HepG2 (cell line): ENCODE results near the gene SLC26A4. TPM values are rescaled to one million over a fixed set of nuclear protein-coding genes. Genes with fewer than 3 reads are reported as not detected.
A peak's percentile ranks its signal among the peaks of the same experiment; 100 is the strongest.

Experiments used
- ATAC-seq: fragments of 200-7000 bp; cut with Tn5 transposase; 3 replicates; pipeline ENCODE4 v1.9.1; 2020; ENCODE audit warnings: mild to moderate bottlenecking, moderate library complexity
- BruUV-seq: library from RNA; stranded (reverse); fragments of 400-500 nt; replicated peaks from 2 replicates; lab custom pipeline; 2021; lab: Mats Ljungman, UMichigan
- CTCF ChIA-PET: fragments of 300-600 bp; formaldehyde crosslinking; extraction: SDS; loops from one replicate; lab custom pipeline; 2021; ENCODE audit warnings: low total read pairs, inconsistent platforms, low intra/inter-chr PET ratio; lab: Yijun Ruan, JAX
- POLR2A ChIA-PET: fragments of 350-600 bp; sonication (Branson Sonifier 250); formaldehyde crosslinking; loops from one replicate; lab custom pipeline; 2020; ENCODE audit warnings: antibody characterized with exemption, inconsistent platforms; lab: Yijun Ruan, JAX
- DNase-seq: peaks from one replicate; pipeline ENCODE4 v3.0.0-alpha.2; 2015; ENCODE audit warnings: low spot score
- FAIRE-seq: peaks from 3 replicates; lab custom pipeline; 2011; peaks lifted over from hg19 to GRCh38; lab: Jason Lieb, UNC
- H2AFZ ChIP-seq: one replicate; pipeline ENCODE4 v1.6.1; 2011; ENCODE audit warnings: low read length, inconsistent platforms
- H3K27ac ChIP-seq: fragments of 300-600 bp; 3 replicates; pipeline ENCODE4 v1.8.0; 2011; ENCODE audit warnings: mixed run types, mild to moderate bottlenecking, mixed read lengths, low read length, inconsistent platforms; ENCODE audit not compliant: insufficient read depth; ENCODE audit errors: extremely low read length
- H3K27me3 ChIP-seq, 2 experiments: fragments of 200-600 bp in 1 of 2; 2 replicates in 1 of 2; 3 replicates in 1 of 2; pipeline versions ENCODE4 v1.6.0 to v1.8.0; 2011; ENCODE audit warnings: low read length in 2 of 2, mild to moderate bottlenecking in 2 of 2, moderate library complexity in 2 of 2, inconsistent platforms in 1 of 2; ENCODE audit not compliant: insufficient read depth in 2 of 2, control insufficient read depth in 1 of 2
- H3K36me3 ChIP-seq, 2 experiments: fragments of 200-600 bp in 1 of 2; replicated peaks in 1 of 2; 2 replicates in 1 of 2; 3 replicates in 1 of 2; pipeline versions ENCODE4 v1.5.1 to v1.8.0; 2011; ENCODE audit warnings: low read length in 2 of 2, inconsistent platforms in 1 of 2; ENCODE audit not compliant: insufficient read depth in 2 of 2, control insufficient read depth in 1 of 2
- H3K4me1 ChIP-seq: 2 replicates; pipeline ENCODE4 v1.5.1; 2012; ENCODE audit warnings: low read length, inconsistent platforms; ENCODE audit not compliant: insufficient read depth
- H3K4me2 ChIP-seq: 2 replicates; pipeline ENCODE4 v1.6.0; 2011; ENCODE audit warnings: low read depth, low read length, inconsistent platforms
- H3K4me3 ChIP-seq, 3 experiments: fragments of 200-600 bp in 1 of 3; sonication (generic), shearing (Covaris generic) in 1 of 3; replicated peaks in 1 of 3; 2 replicates each; pipeline ENCODE4 v1.5.1; 2011 to 2016; ENCODE audit warnings: low read length in 3 of 3, inconsistent platforms in 2 of 3, low read depth in 2 of 3, mild to moderate bottlenecking in 2 of 3, control low read depth in 1 of 3, mixed read lengths in 1 of 3; ENCODE audit not compliant: insufficient read depth in 1 of 3
- H3K79me2 ChIP-seq: one replicate; pipeline ENCODE4 v1.6.1; 2011; ENCODE audit warnings: low read length, inconsistent platforms; ENCODE audit not compliant: insufficient read depth
- H3K9ac ChIP-seq: 2 replicates; pipeline ENCODE4 v1.6.0; 2011; ENCODE audit warnings: mild to moderate bottlenecking, low read depth, low read length, inconsistent platforms; ENCODE audit not compliant: insufficient read depth
- H3K9me3 ChIP-seq: 2 replicates; pipeline ENCODE4 v1.5.1; 2012; ENCODE audit warnings: mild to moderate bottlenecking, low read length
- H4K20me1 ChIP-seq: 2 replicates; pipeline ENCODE4 v1.6.0; 2011; ENCODE audit warnings: inconsistent platforms, mild to moderate bottlenecking, low read length, moderate library complexity; ENCODE audit not compliant: insufficient read depth
- ATF7 ChIP-seq, 2 experiments: fragments of 450-650 bp in 1 of 2; sonication (generic) in 1 of 2; formaldehyde crosslinking in 1 of 2; IDR thresholded peaks; 2 replicates each; pipeline versions ENCODE4 v1.4.0 to v1.6.1; 2016 to 2020; ENCODE audit warnings: antibody characterized with exemption in 1 of 2, mild to moderate bottlenecking in 1 of 2, missing genetic modification reagents in 1 of 2
- ATM ChIP-seq: fragments of 450-650 bp; IDR thresholded peaks from 2 replicates; pipeline ENCODE4 v1.7.1; 2017; ENCODE audit warnings: mild to moderate bottlenecking, borderline replicate concordance
- CREB1 ChIP-seq, 2 experiments: fragments of 450-650 bp in 1 of 2; IDR thresholded peaks; 2 replicates each; pipeline ENCODE4 v1.6.1; 2016 to 2017; ENCODE audit warnings: control low read depth in 1 of 2, mild to moderate bottlenecking in 1 of 2, missing compliant biosample characterization in 1 of 2, missing genetic modification characterization in 1 of 2
- GATAD2A ChIP-seq: IDR thresholded peaks from 2 replicates; pipeline ENCODE4 v1.6.1; 2016
- MAFG ChIP-seq: sonication (generic); formaldehyde crosslinking; IDR thresholded peaks from 2 replicates; pipeline ENCODE4 v1.5.1; 2020; ENCODE audit warnings: mild to moderate bottlenecking, missing genetic modification reagents
- NCOA5 ChIP-seq: sonication (generic); formaldehyde crosslinking; IDR thresholded peaks from 2 replicates; pipeline ENCODE4 v1.4.0; 2020; ENCODE audit warnings: missing genetic modification reagents
- RFXANK ChIP-seq: IDR thresholded peaks from 2 replicates; pipeline ENCODE4 v1.6.1; 2016
- ZBTB42 ChIP-seq: sonication (generic); formaldehyde crosslinking; IDR thresholded peaks from 2 replicates; pipeline ENCODE4 v1.5.0; 2020; ENCODE audit warnings: mild to moderate bottlenecking, missing genetic modification reagents
- ZNF615 ChIP-seq: sonication (generic); formaldehyde crosslinking; IDR thresholded peaks from 2 replicates; pipeline ENCODE4 v1.5.0; 2020; ENCODE audit warnings: mild to moderate bottlenecking, missing genetic modification reagents, borderline replicate concordance
- ZNF687 ChIP-seq: sonication (generic); formaldehyde crosslinking; IDR thresholded peaks from 2 replicates; pipeline ENCODE4 v1.5.1; 2020; ENCODE audit warnings: mild to moderate bottlenecking, missing genetic modification reagents, moderate library complexity
- WGBS: methylation state at CpG from one replicate; pipeline ENCODE4 v1.1.6; 2017; ENCODE audit warnings: low lambda C conversion rate; 5-methylcytosine and 5-hydroxymethylcytosine counted together
- in situ Hi-C: cut with HindIII; loops from 2 replicates; pipeline ENCODE4 v1.10.0; 2017; ENCODE audit warnings: low pct_unique_long_range_greater_than_20kb; ENCODE audit not compliant: extremely low pct_ligation_motif_present
- intact Hi-C: fragments of 100-400 bp; cut with micrococcal nuclease; formaldehyde crosslinking; loops from one replicate; pipeline ENCODE4 v1.10.0; 2022; ENCODE audit not compliant: unreplicated experiment
- polyA plus RNA-seq, 8 experiments: library from polyadenylated mRNA; depleted of rRNA in 3 of 8; stranded (reverse) in 7 of 8; unstranded in 1 of 8; fragments of >200 nt; fragmentation: Illumina TruSeq in 4 of 8; extraction: Trizol in 4 of 8; gene quantifications; 2 replicates each; pipeline versions ENCODE4 v1.2.1 to v1.2.3, GENCODE V29; 2011 to 2016; ENCODE audit warnings: low read depth in 4 of 8, missing spikeins in 1 of 8, mixed read lengths in 1 of 8; ENCODE audit not compliant: insufficient read depth in 1 of 8
- total RNA-seq, 5 experiments: library from RNA; depleted of rRNA; stranded (reverse); fragments of >200 nt; fragmentation: Illumina TruSeq; extraction: Trizol; gene quantifications; 2 replicates each; pipeline ENCODE4 v1.2.3, GENCODE V29; 2016; ENCODE audit warnings: low read depth in 1 of 5
- TF ChIP-seq, protein P1 (sequence below): IDR thresholded peaks from 2 replicates; pipeline ENCODE4 v1.6.1; 2016; ENCODE audit warnings: low read depth, missing genetic modification reagents, missing compliant biosample characterization
- TF ChIP-seq, protein P2 (sequence below): sonication (generic); formaldehyde crosslinking; IDR thresholded peaks from 2 replicates; pipeline ENCODE4 v1.9.0; 2021; ENCODE audit warnings: missing genetic modification reagents, mild to moderate bottlenecking, borderline replicate concordance

Gene SLC26A4
- total and polyA plus RNA-seq, 2 of the 13 experiments (the other 11 are each of a cell fraction or from before 2014, with no cell fraction given) = 0.08 to 0.11 TPM

DNA sequence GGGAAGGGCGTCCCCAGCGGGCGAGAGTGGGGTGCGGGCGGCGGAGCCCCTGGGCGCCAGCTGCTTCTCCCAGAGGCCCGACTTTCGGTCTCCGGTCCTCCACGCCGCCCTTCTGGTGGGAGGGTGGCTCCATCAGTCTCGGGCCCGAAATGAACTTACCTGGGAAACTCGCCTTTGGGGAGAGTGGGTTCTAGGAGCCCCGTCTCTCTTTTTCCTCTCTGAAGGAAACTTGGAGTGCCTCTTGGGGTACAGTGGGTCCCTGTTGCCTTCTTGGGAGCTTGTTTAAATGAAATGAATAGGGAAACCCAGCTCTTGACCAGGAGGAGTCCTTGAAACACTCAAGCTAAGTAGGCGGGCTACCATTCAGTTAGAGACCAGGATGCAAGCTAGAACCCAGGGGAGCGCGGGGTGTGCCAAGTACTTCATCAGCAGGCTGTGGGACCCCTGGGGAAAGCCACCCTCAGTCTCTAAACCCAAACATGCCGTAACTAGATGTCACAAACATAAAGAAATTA lies 1.3 kb downstream of the SLC26A4 start (continued):
- TF ChIP-seq ZNF687 (CRISPR knock-in tag) (peak; percentile 9; the same call in 1 of the 2 replicates), GATAD2A (CRISPR knock-in tag) (no peak)

DNA sequence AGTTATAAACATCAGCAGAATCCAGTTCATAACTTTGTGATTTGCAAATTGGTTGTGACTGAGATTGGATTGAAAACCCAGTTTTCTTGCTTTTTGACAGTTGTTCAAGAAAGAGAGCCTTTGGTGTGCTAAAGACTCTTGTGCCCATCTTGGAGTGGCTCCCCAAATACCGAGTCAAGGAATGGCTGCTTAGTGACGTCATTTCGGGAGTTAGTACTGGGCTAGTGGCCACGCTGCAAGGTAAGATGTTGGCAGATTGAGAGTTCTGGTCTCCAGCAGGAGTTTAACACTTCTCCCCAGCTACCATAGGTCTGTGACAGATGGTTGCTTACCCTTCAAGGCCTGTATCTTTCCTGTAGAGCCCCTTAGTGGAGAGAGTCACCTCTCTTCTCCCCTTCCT lies 2.6 kb downstream of the SLC26A4 start:
- Histone ChIP-seq H3K4me1 (peaks cover 17% of the 10 kb centered on the region), H3K36me3 (no peaks in the 10 kb centered on the region), H3K4me2 (no peak overlapping the region), H3K9me3 (no peaks in the 10 kb centered on the region), H3K27ac (no peak overlapping the region), H3K4me3 (no peak overlapping the region), H2AFZ (no peak overlapping the region), H3K9ac (no peak overlapping the region), H3K79me2 (no peaks in the 10 kb centered on the region), H4K20me1 (no peaks in the 10 kb centered on the region; the same call in 1 of the 2 replicates), H3K27me3 (peaks cover 9 to 38% of the 10 kb centered on the region in 2 experiments)
- POLR2A ChIA-PET = no interaction called here
- no TSS peak for BruUV-seq
- DNase-seq (no peak), ATAC-seq (no peak), FAIRE-seq (no peak)
- CTCF ChIA-PET = no interaction called here
- intact Hi-C loops = no loop called here
- in situ Hi-C loops = no loop called here
- 12% methylated on average over 4 of the region's 4 CpGs for WGBS
- TF ChIP-seq ATM (no peak), ZBTB42 (CRISPR knock-in tag) (no peak), MAFG (no peak), ZNF615 (CRISPR knock-in tag) (no peak), ATF7 (IDR thresholded peaks at IDR 0.05) (peak; percentile 95), ATF7 (CRISPR knock-in tag; IDR thresholded peaks at IDR 0.05) (no peak), NCOA5 (CRISPR knock-in tag) (no peak), CREB1 (IDR thresholded peaks at IDR 0.05) (peak; percentile 94), CREB1 (CRISPR knock-in tag; IDR thresholded peaks at IDR 0.05) (no peak), RFXANK (CRISPR knock-in tag) (no peak)
- TF ChIP-seq, protein P1, sequence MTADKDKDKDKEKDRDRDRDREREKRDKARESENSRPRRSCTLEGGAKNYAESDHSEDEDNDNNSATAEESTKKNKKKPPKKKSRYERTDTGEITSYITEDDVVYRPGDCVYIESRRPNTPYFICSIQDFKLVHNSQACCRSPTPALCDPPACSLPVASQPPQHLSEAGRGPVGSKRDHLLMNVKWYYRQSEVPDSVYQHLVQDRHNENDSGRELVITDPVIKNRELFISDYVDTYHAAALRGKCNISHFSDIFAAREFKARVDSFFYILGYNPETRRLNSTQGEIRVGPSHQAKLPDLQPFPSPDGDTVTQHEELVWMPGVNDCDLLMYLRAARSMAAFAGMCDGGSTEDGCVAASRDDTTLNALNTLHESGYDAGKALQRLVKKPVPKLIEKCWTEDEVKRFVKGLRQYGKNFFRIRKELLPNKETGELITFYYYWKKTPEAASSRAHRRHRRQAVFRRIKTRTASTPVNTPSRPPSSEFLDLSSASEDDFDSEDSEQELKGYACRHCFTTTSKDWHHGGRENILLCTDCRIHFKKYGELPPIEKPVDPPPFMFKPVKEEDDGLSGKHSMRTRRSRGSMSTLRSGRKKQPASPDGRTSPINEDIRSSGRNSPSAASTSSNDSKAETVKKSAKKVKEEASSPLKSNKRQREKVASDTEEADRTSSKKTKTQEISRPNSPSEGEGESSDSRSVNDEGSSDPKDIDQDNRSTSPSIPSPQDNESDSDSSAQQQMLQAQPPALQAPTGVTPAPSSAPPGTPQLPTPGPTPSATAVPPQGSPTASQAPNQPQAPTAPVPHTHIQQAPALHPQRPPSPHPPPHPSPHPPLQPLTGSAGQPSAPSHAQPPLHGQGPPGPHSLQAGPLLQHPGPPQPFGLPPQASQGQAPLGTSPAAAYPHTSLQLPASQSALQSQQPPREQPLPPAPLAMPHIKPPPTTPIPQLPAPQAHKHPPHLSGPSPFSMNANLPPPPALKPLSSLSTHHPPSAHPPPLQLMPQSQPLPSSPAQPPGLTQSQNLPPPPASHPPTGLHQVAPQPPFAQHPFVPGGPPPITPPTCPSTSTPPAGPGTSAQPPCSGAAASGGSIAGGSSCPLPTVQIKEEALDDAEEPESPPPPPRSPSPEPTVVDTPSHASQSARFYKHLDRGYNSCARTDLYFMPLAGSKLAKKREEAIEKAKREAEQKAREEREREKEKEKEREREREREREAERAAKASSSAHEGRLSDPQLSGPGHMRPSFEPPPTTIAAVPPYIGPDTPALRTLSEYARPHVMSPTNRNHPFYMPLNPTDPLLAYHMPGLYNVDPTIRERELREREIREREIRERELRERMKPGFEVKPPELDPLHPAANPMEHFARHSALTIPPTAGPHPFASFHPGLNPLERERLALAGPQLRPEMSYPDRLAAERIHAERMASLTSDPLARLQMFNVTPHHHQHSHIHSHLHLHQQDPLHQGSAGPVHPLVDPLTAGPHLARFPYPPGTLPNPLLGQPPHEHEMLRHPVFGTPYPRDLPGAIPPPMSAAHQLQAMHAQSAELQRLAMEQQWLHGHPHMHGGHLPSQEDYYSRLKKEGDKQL (CRISPR knock-in tag) = no peak
- TF ChIP-seq, protein P2, sequence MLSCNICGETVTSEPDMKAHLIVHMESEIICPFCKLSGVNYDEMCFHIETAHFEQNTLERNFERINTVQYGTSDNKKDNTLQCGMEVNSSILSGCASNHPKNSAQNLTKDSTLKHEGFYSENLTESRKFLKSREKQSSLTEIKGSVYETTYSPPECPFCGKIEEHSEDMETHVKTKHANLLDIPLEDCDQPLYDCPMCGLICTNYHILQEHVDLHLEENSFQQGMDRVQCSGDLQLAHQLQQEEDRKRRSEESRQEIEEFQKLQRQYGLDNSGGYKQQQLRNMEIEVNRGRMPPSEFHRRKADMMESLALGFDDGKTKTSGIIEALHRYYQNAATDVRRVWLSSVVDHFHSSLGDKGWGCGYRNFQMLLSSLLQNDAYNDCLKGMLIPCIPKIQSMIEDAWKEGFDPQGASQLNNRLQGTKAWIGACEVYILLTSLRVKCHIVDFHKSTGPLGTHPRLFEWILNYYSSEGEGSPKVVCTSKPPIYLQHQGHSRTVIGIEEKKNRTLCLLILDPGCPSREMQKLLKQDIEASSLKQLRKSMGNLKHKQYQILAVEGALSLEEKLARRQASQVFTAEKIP (CRISPR knock-in tag) = no peak
